Neural crest cell (in vitro differentiated cells): ENCODE measurements around the gene TENM3. TPM values are rescaled to one million over a fixed set of nuclear protein-coding genes. Genes with fewer than 3 reads are reported as not detected.

Source experiments
- DNase-seq: peaks from one replicate; pipeline ENCODE4 v3.0.0; 2021; ENCODE audit warnings: low read depth, mixed read lengths, low spot score
- H3K27ac Mint-ChIP-seq: one replicate; pipeline ENCODE4 v1.8.0; 2021; ENCODE audit warnings: mild to moderate bottlenecking, mixed read lengths; ENCODE audit not compliant: unreplicated experiment
- H3K27me3 Mint-ChIP-seq: 2 replicates; pipeline ENCODE4 v1.8.0; 2021; ENCODE audit warnings: low read depth, mild to moderate bottlenecking, mixed read lengths
- H3K36me3 Mint-ChIP-seq: 2 replicates; pipeline ENCODE4 v1.8.0; 2021; ENCODE audit warnings: low read depth, mild to moderate bottlenecking, mixed read lengths
- H3K4me1 Mint-ChIP-seq: 2 replicates; pipeline ENCODE4 v1.8.0; 2021; ENCODE audit warnings: mixed read lengths
- H3K4me3 Mint-ChIP-seq: one replicate; pipeline ENCODE4 v1.8.0; 2021; ENCODE audit warnings: mild to moderate bottlenecking, mixed read lengths
- H3K9me3 Mint-ChIP-seq: 2 replicates; pipeline ENCODE4 v1.8.0; 2021; ENCODE audit warnings: mixed read lengths
- CTCF ChIP-seq: fragments of 200-600 bp; sonication (generic); conservative IDR thresholded peaks from 2 replicates; pipeline ENCODE4 v1.5.0; 2021; ENCODE audit warnings: antibody characterized with exemption, mild to moderate bottlenecking
- total RNA-seq: library from RNA; stranded (reverse); gene quantifications from 2 replicates; pipeline ENCODE4 v1.2.1, GENCODE V29; 2021

TENM3 gene
- total RNA-seq, 1 donor from 2014 or later: 43.9 TPM

- Mint-ChIP-seq H3K27me3 (no peaks in the 10 kb centered on the region), H3K4me3 (no peak overlapping the region), H3K36me3 (peaks cover 6% of the 10 kb centered on the region), H3K9me3 (peaks cover 3% of the 10 kb centered on the region), H3K4me1 (peaks cover 12% of the 10 kb centered on the region), H3K27ac (no peak overlapping the region)
- TF ChIP-seq CTCF: no peak
- no peak for DNase-seq
These were observed 285.6 kb downstream of the TENM3 start for GRCh38 chr4:182528819-182529218.

- TF ChIP-seq CTCF: no peak
- Mint-ChIP-seq H3K27ac (no peak overlapping the region), H3K36me3 (peaks cover 5% of the 10 kb centered on the region), H3K4me1 (peaks cover 24% of the 10 kb centered on the region), H3K9me3 (peaks cover 3% of the 10 kb centered on the region), H3K27me3 (no peaks in the 10 kb centered on the region), H3K4me3 (no peak overlapping the region)
- DNase-seq: no peak
These were observed 287.2 kb downstream of the TENM3 start for GRCh38 chr4:182530451-182530850.

GRCh38 chr4:182531555-182532162 is 288.5 kb downstream of the TENM3 start:
- no peak for DNase-seq
- Mint-ChIP-seq H3K4me1 (peaks cover 16% of the 10 kb centered on the region), H3K27me3 (no peaks in the 10 kb centered on the region), H3K4me3 (no peak overlapping the region), H3K36me3 (no peaks in the 10 kb centered on the region), H3K9me3 (no peaks in the 10 kb centered on the region), H3K27ac (no peak overlapping the region)
- TF ChIP-seq CTCF: no peak

GRCh38 chr4:182532441-182532840 is 289.2 kb downstream of the TENM3 start:
- H3K27me3 Mint-ChIP-seq: no peaks in the 10 kb centered on the region

GRCh38 chr4:182533964-182534363 is 290.8 kb downstream of the TENM3 start:
- TF ChIP-seq CTCF: no peak
- no peak overlapping the region for H3K27ac Mint-ChIP-seq
- no peaks in the 10 kb centered on the region for H3K27me3 Mint-ChIP-seq
- peaks cover 16% of the 10 kb centered on the region for H3K4me1 Mint-ChIP-seq
- H3K9me3 Mint-ChIP-seq: no peaks in the 10 kb centered on the region
- H3K4me3 Mint-ChIP-seq: no peak overlapping the region
- H3K36me3 Mint-ChIP-seq: no peaks in the 10 kb centered on the region
- DNase-seq: no peak

More at GRCh38 chr4:182532441-182532840, 289.2 kb downstream of the TENM3 start:
- Mint-ChIP-seq H3K4me1 (peaks cover 16% of the 10 kb centered on the region), H3K36me3 (no peaks in the 10 kb centered on the region), H3K4me3 (no peak overlapping the region), H3K9me3 (no peaks in the 10 kb centered on the region), H3K27ac (no peak overlapping the region)
- TF ChIP-seq CTCF: no peak
- DNase-seq: no peak
